Measurements from ENCODE around the gene RCOR1.

RCOR1 gene

DNA sequence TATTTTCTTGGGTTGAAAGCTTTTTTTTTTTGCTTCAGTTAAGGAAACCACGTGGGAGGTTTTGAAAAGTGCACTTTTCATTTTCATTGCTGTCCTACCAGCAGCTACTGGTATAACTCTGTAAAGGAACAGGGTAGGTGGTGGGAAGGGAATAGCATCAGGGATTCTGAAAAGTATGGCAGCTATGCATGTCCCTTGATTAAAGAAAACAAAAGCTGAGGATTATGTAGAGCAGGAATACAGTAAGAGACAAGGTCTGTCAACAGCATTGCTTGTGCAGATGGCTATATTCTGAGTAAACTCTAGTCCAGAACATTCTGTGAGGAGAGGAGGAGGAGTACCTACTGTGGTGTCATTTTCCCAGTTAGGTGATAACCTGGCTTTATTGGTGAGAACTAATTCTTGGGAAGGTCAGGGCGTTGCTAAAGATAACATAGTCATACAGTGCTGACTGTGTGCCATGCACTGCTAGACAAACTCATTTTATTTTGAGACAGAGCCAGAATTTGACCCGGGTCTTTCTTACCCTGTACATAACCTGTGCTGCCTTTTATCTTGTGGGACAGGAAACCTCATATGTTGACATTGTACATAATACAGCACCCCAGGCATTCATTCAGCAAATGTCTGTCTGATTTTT, 104.5 kb downstream of the RCOR1 start:
- H3K4me3 ChIP-seq (replicated peaks; ENCODE audit: low read depth, low read length) = no peak overlapping the region
- no peak for DNase-seq (ENCODE audit: low read depth)
- no peak for TF ChIP-seq CTCF (IDR thresholded peaks at IDR 0.05; ENCODE audit: low read length, missing control alignments)

GRCh38 chr14:102697501-102697900, 105.1 kb downstream of the RCOR1 start:
- no peak for DNase-seq (ENCODE audit: low read depth)
- no peak overlapping the region for H3K4me3 ChIP-seq (replicated peaks; ENCODE audit: low read depth, low read length)
- TF ChIP-seq CTCF (IDR thresholded peaks at IDR 0.05; ENCODE audit: low read length, missing control alignments) = no peak

DNA sequence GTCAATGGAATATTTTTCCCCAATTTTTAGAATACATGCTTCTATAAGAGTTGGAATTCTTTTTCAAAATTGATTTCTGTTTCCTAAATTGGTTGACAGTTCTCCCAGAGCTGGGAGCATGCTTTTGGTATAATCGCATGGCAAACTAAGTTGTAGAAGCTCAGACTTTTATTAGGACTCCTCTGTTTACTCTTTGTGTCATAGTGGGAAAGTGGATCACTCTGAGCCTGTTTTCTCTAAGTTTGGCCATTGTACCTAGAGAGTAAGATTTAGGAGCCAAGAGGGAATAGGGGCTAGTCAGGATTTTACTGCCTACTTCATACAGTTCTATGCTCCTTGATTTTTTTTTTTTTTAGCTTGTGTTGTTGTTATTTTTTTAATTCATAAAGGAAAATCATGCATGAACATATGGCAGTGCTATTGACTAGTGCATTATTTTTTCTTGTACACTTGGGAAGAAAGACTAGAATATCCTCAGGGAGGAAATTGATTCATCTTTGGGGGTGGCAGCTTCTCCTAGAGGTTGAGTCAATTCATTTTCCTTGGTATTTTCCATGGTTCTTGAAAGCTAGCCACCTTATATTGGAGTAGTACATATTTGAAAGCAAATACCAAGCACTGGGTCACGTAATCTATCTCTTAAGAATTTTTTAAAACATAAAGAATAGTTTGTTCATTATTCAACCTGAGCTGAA, 107.1 kb downstream of the RCOR1 start:
- no peak for TF ChIP-seq CTCF (IDR thresholded peaks at IDR 0.05; ENCODE audit: low read length, missing control alignments)
- H3K4me3 ChIP-seq (replicated peaks; ENCODE audit: low read depth, low read length) = no peak overlapping the region
- peak; percentile 27 for DNase-seq (ENCODE audit: low read depth)

DNA sequence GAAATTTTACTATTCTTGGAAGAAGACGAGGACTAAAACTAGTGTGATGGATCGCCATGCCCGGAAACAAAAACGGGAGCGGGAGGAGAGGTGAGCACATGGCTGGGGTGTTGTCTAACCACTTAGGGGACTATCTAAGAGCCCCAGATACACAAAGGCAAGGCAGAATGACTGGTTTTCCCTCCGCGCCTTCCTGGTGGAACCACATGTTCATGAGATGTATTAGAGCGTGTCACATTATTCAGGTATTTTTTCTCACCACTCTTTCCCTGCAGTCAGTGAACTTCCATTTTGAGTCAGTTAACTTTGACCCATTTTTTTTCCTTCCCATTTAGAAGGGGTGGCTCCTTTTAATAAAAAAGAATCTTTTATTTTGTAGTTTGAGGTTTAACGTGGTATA, 116.0 kb downstream of the RCOR1 start:
- DNase-seq (ENCODE audit: low read depth) = no peak
- H3K4me3 ChIP-seq (replicated peaks; ENCODE audit: low read depth, low read length) = no peak overlapping the region
- TF ChIP-seq CTCF (IDR thresholded peaks at IDR 0.05; ENCODE audit: low read length, missing control alignments) = no peak

- no peak overlapping the region for H3K4me3 ChIP-seq (replicated peaks; ENCODE audit: low read depth, low read length)
- TF ChIP-seq CTCF (IDR thresholded peaks at IDR 0.05; ENCODE audit: low read length, missing control alignments) = no peak
- no peak for DNase-seq (ENCODE audit: low read depth)
Measured at GRCh38 chr14:102711207-102711606, 118.8 kb downstream of the RCOR1 start.

DNA sequence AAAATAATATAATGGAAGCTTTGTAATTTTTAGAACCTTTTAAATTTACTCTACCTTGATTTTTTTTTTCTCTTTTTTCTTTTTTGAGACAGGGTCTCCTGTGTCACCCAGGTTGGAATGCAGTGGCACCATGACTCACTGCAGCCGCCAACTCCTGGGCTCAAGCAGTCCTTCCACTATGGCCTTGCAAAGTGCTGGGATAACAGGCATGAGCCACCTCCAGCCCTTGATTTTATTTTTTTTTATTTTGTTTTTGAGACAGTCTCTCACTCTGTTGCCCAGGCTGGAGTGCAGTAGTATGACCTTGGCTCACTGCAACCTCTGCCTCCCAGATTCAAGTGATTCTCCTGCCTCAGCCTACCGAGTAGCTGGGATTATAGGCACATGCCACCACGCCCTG, 119.5 kb downstream of the RCOR1 start:
- no peak for DNase-seq (ENCODE audit: low read depth)
- no peak overlapping the region for H3K4me3 ChIP-seq (replicated peaks; ENCODE audit: low read depth, low read length)
- no peak for TF ChIP-seq CTCF (IDR thresholded peaks at IDR 0.05; ENCODE audit: low read length, missing control alignments)

GRCh38 chr14:102717276-102717675, 124.8 kb downstream of the RCOR1 start:
- DNase-seq (ENCODE audit: low read depth) = no peak
- no peak overlapping the region for H3K4me3 ChIP-seq (replicated peaks; ENCODE audit: low read depth, low read length)
- no peak for TF ChIP-seq CTCF (IDR thresholded peaks at IDR 0.05; ENCODE audit: low read length, missing control alignments)

Measured in fibroblast of pulmonary artery (primary cell).